ENCODE data around the gene PARP12. TPM values are rescaled to one million over a fixed set of nuclear protein-coding genes. Genes with fewer than 3 reads are reported as not detected.

Gene PARP12
- total RNA-seq, 4 donors from 2014 or later: 22.5 to 89.5 (median 50.7) TPM

- Histone ChIP-seq H3K27me3 (no peaks in the 10 kb centered on the region), H3K36me3 (no peaks in the 10 kb centered on the region), H3K4me3 (no peak overlapping the region), H3K27ac (no peak overlapping the region), H3K9me3 (no peaks in the 10 kb centered on the region), H3K4me1 (no peaks in the 10 kb centered on the region)
- no peak for DNase-seq
- intact Hi-C loops (cut with DNase I; ENCODE audit: low total_unique reads): no loop called here
- TF ChIP-seq CTCF (IDR thresholded peaks at IDR 0.05) (no peak), POLR2A (IDR thresholded peaks at IDR 0.05) (no peak)
Observed at GRCh38 chr7:139985811-139986210, 76.9 kb downstream of the PARP12 start.

- Histone ChIP-seq H3K9me3 (no peaks in the 10 kb centered on the region), H3K4me3 (no peak overlapping the region), H3K4me1 (no peaks in the 10 kb centered on the region), H3K36me3 (no peaks in the 10 kb centered on the region), H3K27ac (no peak overlapping the region), H3K27me3 (no peaks in the 10 kb centered on the region)
- intact Hi-C loops (cut with DNase I; ENCODE audit: low total_unique reads): no loop called here
- DNase-seq: no peak
- no peak for TF ChIP-seq CTCF (IDR thresholded peaks at IDR 0.05)
- no peak for TF ChIP-seq POLR2A (IDR thresholded peaks at IDR 0.05)
Observed at GRCh38 chr7:139984642-139985539, 77.9 kb downstream of the PARP12 start.

DNA sequence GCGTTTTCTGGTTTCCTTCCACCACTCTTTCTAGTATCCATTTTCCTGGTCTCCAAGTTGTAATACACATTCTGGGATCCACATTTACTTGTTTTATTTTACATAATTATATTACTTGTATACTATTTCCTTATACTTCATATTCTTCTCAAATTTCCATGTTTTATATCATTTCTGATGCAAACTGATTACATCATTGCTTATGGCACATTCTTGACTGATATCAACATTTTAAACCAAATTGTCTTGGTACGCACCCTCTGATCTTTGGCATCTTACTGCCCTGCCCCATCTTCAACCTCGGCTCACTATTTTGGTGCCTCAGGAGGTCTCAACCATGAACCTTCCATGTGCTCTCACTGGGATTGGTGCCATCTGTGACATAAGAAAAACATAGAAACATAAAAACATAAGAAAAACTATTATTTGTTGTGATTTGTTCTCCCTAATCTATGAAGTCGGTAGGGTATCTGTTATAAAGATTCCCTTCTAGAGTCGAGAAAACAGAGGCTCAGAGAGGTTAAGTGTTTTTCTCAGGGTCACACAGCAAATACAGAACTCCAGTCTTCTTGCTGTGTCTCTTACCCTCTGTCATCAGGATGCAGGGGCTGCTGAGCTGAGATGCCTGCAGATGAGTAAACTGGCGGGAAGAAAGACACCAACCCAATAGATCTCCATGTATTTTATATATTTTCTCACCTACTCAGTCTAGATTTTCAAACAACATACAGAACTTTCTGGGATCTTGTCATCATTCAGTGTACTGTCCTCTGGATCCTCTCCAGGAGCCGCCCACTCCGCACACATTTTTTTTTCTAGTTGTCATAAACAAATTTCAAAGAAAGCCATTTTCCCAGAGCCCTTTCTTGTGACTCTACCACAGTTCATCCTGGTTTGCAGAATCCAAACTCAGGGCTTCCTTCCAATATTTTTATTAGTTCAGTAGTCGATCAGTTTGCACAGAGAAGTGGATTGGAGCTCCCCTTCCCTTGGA, 79.5 kb downstream of the PARP12 start:
- DNase-seq: no peak
- no peak overlapping the region for H3K27ac ChIP-seq
- no peaks in the 10 kb centered on the region for H3K9me3 ChIP-seq
- no peaks in the 10 kb centered on the region for H3K4me1 ChIP-seq
- H3K27me3 ChIP-seq: no peaks in the 10 kb centered on the region
- H3K4me3 ChIP-seq: no peak overlapping the region
- H3K36me3 ChIP-seq: no peaks in the 10 kb centered on the region
- intact Hi-C loops (cut with DNase I; ENCODE audit: low total_unique reads): no loop called here
- TF ChIP-seq CTCF (IDR thresholded peaks at IDR 0.05) (no peak), POLR2A (IDR thresholded peaks at IDR 0.05) (no peak)

DNA sequence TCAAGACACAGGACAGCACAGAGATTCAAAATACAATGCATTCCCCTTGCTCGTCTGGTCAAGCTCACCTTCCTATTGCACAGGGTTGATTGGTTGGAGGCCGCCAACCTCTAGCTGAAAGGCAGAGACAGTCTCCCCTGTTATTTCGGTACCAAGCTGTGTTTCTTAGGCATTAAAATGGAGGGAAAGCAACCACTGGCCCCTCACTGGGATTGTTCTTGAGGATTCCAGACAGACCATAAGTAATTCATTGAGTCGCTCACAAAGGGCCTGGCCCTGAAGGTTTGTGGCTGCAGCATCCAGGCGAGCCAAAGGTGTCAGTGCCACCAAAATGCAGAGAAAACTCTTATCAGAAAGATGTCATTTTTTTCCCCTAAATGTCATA, 81.2 kb downstream of the PARP12 start:
- TF ChIP-seq POLR2A (IDR thresholded peaks at IDR 0.05): no peak
- no peak for TF ChIP-seq CTCF (IDR thresholded peaks at IDR 0.05)
- Histone ChIP-seq H3K4me1 (no peaks in the 10 kb centered on the region), H3K4me3 (no peak overlapping the region), H3K36me3 (no peaks in the 10 kb centered on the region), H3K27ac (no peak overlapping the region), H3K27me3 (no peaks in the 10 kb centered on the region), H3K9me3 (no peaks in the 10 kb centered on the region)
- intact Hi-C loops (cut with DNase I; ENCODE audit: low total_unique reads): no loop called here
- no peak for DNase-seq

Data from uterus (tissue), 4 donors.